Measurements from ENCODE around the gene DUSP1. TPM values are rescaled to one million over a fixed set of nuclear protein-coding genes. Genes with fewer than 3 reads are reported as not detected.

The DUSP1 gene
- total and polyA plus RNA-seq, 2 donors (not counting 3 experiments of a cell fraction or from before 2014, with no cell fraction given), result 36.1 to 196 TPM

- H2AFZ ChIP-seq (ENCODE audit: low read depth, low read length), result no peak overlapping the region
- H3K4me3 ChIP-seq (replicated peaks in 1 of 3; ENCODE audit: insufficient read depth in 1 of 3, low read depth in 1 of 3, low read length in 3 of 3), result no peak overlapping the region
- H3K9me1 ChIP-seq (replicated peaks; ENCODE audit: control insufficient read depth, extremely low read depth, insufficient read depth, low read length), result no peaks in the 10 kb centered on the region
- no peaks in the 10 kb centered on the region for H3K36me3 ChIP-seq (ENCODE audit: control insufficient read depth in 2 of 2, extremely low read depth in 1 of 2, insufficient read depth in 2 of 2, low read length in 2 of 2)
- H3K79me2 ChIP-seq (ENCODE audit: control insufficient read depth, insufficient read depth, low read length), result no peaks in the 10 kb centered on the region
- CTCF ChIA-PET, result interaction anchor here (1.0 to 1.3 kb wide), 2 partner anchors 17 to 19 kb away, joined by 3 read pairs; no protein-coding TSS in a partner anchor
- H3K9me3 ChIP-seq (replicated peaks; ENCODE audit: control insufficient read depth, insufficient read depth, low read length), result no peaks in the 10 kb centered on the region
- H4K20me1 ChIP-seq (replicated peaks; ENCODE audit: control insufficient read depth, extremely low read depth, insufficient read depth, low read length), result no peaks in the 10 kb centered on the region
- H3K9ac ChIP-seq (replicated peaks; ENCODE audit: extremely low read depth, insufficient read depth, low read length), result no peak overlapping the region
- H3K4me1 ChIP-seq (ENCODE audit: control insufficient read depth, extremely low read depth, insufficient read depth, low read length), result peaks cover 2% of the 10 kb centered on the region
- H3K27me3 ChIP-seq (ENCODE audit: control insufficient read depth in 2 of 2, insufficient read depth in 2 of 2, low read length in 2 of 2), result no peaks in the 10 kb centered on the region
- no peak overlapping the region for H3K4me2 ChIP-seq (ENCODE audit: insufficient read depth, low read length)
- BruUV-seq (replicated peaks), result no TSS peak
- FAIRE-seq, result no peak
- intact Hi-C loops (cut with micrococcal nuclease), result no loop called here
- DNase-seq (ENCODE audit: low read depth, low spot score), result no peak
- TF ChIP-seq FOS (IDR thresholded peaks at IDR 0.05; ENCODE audit: borderline replicate concordance, insufficient read depth, low read length) (no peak), GATA2 (IDR thresholded peaks at IDR 0.05; ENCODE audit: insufficient read depth, insufficient read length, low read depth, low read length) (no peak), MYC (IDR thresholded peaks at IDR 0.05; ENCODE audit: low read depth, low read length) (no peak), EZH2 (IDR thresholded peaks at IDR 0.05; ENCODE audit: borderline replicate concordance, low read depth, low read length, severe bottlenecking) (no peak), POLR2AphosphoS5 (IDR thresholded peaks at IDR 0.05; ENCODE audit: insufficient read depth, low read depth, low read length) (no peak), JUN (IDR thresholded peaks at IDR 0.05; ENCODE audit: borderline replicate concordance, insufficient read depth, insufficient read length, low read depth) (no peak), CTCF (IDR thresholded peaks at IDR 0.05; ENCODE audit: extremely low read depth in 1 of 2, insufficient read depth in 1 of 2, low read depth in 1 of 2, low read length in 2 of 2) (no peak), POLR2A (IDR thresholded peaks at IDR 0.05; ENCODE audit: low read depth, low read length) (no peak), MAX (IDR thresholded peaks at IDR 0.05; ENCODE audit: insufficient read depth, insufficient read length) (no peak)
- dilution Hi-C loops (cut with MboI; ENCODE audit: extremely low pct_ligation_motif_present, low sequenced_read_pairs), result no loop called here
- POLR2A ChIA-PET, result no interaction called here
- no peak overlapping the region for H3K27ac ChIP-seq (ENCODE audit: insufficient read depth, low read depth, low read length)
Measured at GRCh38 chr5:172741206-172741582, 29.8 kb downstream of the DUSP1 start.
